H9 (cell line): ENCODE results near the gene TEX51. TPM values are rescaled to one million over a fixed set of nuclear protein-coding genes. Genes with fewer than 3 reads are reported as not detected.
A peak's percentile ranks its signal among the peaks of the same experiment; 100 is the strongest.

ENCODE experiments used
- DNase-seq: peaks from one replicate; pipeline ENCODE4 v3.0.0-alpha.2; 2017
- H2AFZ ChIP-seq: one replicate; pipeline ENCODE4 v1.6.1; 2013; ENCODE audit warnings: mild to moderate bottlenecking, low read length, control low read depth, moderate library complexity
- H2AK5ac ChIP-seq: 2 replicates; pipeline ENCODE4 v1.6.1; 2013; ENCODE audit warnings: low read length, control low read depth, mixed read lengths; ENCODE audit not compliant: insufficient read length
- H2BK120ac ChIP-seq: one replicate; pipeline ENCODE4 v1.6.1; 2013; ENCODE audit warnings: low read depth, mild to moderate bottlenecking, low read length, control low read depth, inconsistent platforms; ENCODE audit not compliant: poor library complexity, severe bottlenecking
- H2BK12ac ChIP-seq: 2 replicates; pipeline ENCODE4 v1.6.1; 2013; ENCODE audit warnings: low read length, control low read depth, mixed read lengths, low read depth; ENCODE audit not compliant: insufficient read length
- H2BK15ac ChIP-seq: 2 replicates; pipeline ENCODE4 v1.6.1; 2013; ENCODE audit warnings: low read depth, low read length, control low read depth
- H2BK20ac ChIP-seq: one replicate; pipeline ENCODE4 v1.6.1; 2013; ENCODE audit warnings: low read depth, mild to moderate bottlenecking, low read length, control low read depth, inconsistent platforms; ENCODE audit not compliant: poor library complexity, severe bottlenecking
- H2BK5ac ChIP-seq: 2 replicates; pipeline ENCODE4 v1.6.1; 2013; ENCODE audit warnings: low read length, control low read depth, mixed read lengths; ENCODE audit not compliant: insufficient read length
- H3K14ac ChIP-seq: 2 replicates; pipeline ENCODE4 v1.6.1; 2013; ENCODE audit warnings: low read length, control low read depth; ENCODE audit not compliant: insufficient read depth
- H3K18ac ChIP-seq: 2 replicates; pipeline ENCODE4 v1.6.1; 2013; ENCODE audit warnings: low read depth, mild to moderate bottlenecking, mixed read lengths, low read length, control low read depth; ENCODE audit not compliant: insufficient read length
- H3K23ac ChIP-seq: 2 replicates; pipeline ENCODE4 v1.6.1; 2013; ENCODE audit warnings: low read length, control low read depth, mixed read lengths, low read depth; ENCODE audit not compliant: insufficient read length
- H3K23me2 ChIP-seq: 2 replicates; pipeline ENCODE4 v1.6.1; 2013; ENCODE audit warnings: low read depth, mild to moderate bottlenecking, mixed read lengths, low read length, control low read depth; ENCODE audit not compliant: insufficient read length, poor library complexity, severe bottlenecking
- H3K27ac ChIP-seq: 2 replicates; pipeline ENCODE4 v1.5.1; 2013; ENCODE audit warnings: low read length, control low read depth, mixed read lengths, low read depth; ENCODE audit not compliant: insufficient read length
- H3K27me3 ChIP-seq: 2 replicates; pipeline ENCODE4 v1.6.1; 2013; ENCODE audit warnings: low read length, control low read depth, inconsistent platforms; ENCODE audit not compliant: insufficient read depth
- H3K4ac ChIP-seq: 2 replicates; pipeline ENCODE4 v1.6.1; 2013; ENCODE audit warnings: low read depth, mild to moderate bottlenecking, control low read depth, inconsistent platforms, low read length, moderate library complexity
- H3K4me1 ChIP-seq: 2 replicates; pipeline ENCODE4 v1.6.1; 2013; ENCODE audit warnings: low read length, control low read depth, inconsistent platforms; ENCODE audit not compliant: insufficient read depth
- H3K4me2 ChIP-seq: 2 replicates; pipeline ENCODE4 v1.6.1; 2013; ENCODE audit warnings: low read length, control low read depth, mixed read lengths; ENCODE audit not compliant: insufficient read length, insufficient read depth
- H3K56ac ChIP-seq: 2 replicates; pipeline ENCODE4 v1.6.1; 2013; ENCODE audit warnings: low read depth, mild to moderate bottlenecking, mixed read lengths, low read length, control low read depth; ENCODE audit not compliant: insufficient read length
- H3K79me1 ChIP-seq: 2 replicates; pipeline ENCODE4 v1.6.1; 2013; ENCODE audit warnings: low read depth, mild to moderate bottlenecking, moderate library complexity, low read length, control low read depth, inconsistent platforms; ENCODE audit not compliant: insufficient read depth, poor library complexity, severe bottlenecking
- H3K79me2 ChIP-seq: 2 replicates; pipeline ENCODE4 v1.6.1; 2013; ENCODE audit warnings: low read length, control low read depth, inconsistent platforms; ENCODE audit not compliant: insufficient read depth
- H3K9ac ChIP-seq: 2 replicates; pipeline ENCODE4 v1.6.1; 2013; ENCODE audit warnings: low read length, control low read depth, mixed read lengths; ENCODE audit not compliant: insufficient read length; ENCODE audit errors: extremely low read depth
- H3K9me3 ChIP-seq: one replicate; pipeline ENCODE4 v1.6.1; 2013; ENCODE audit warnings: low read depth, low read length, inconsistent platforms; ENCODE audit not compliant: control insufficient read depth
- H3T11ph ChIP-seq: one replicate; pipeline ENCODE4 v1.6.1; 2013; ENCODE audit warnings: mild to moderate bottlenecking, low read length, control low read depth, inconsistent platforms
- H4K20me1 ChIP-seq: one replicate; pipeline ENCODE4 v1.6.1; 2013; ENCODE audit not compliant: control insufficient read depth, insufficient read length, insufficient read depth
- H4K5ac ChIP-seq: 2 replicates; pipeline ENCODE4 v1.6.1; 2013; ENCODE audit warnings: low read depth, mild to moderate bottlenecking, mixed read lengths, low read length, control low read depth; ENCODE audit not compliant: insufficient read length
- H4K8ac ChIP-seq: replicated peaks from 2 replicates; pipeline ENCODE4 v1.6.1; 2013; ENCODE audit warnings: low read length, control low read depth, mixed read lengths, low read depth; ENCODE audit not compliant: insufficient read length
- H4K91ac ChIP-seq: 2 replicates; pipeline ENCODE4 v1.6.1; 2013; ENCODE audit warnings: low read depth, mild to moderate bottlenecking, moderate library complexity, mixed read lengths, low read length, control low read depth; ENCODE audit not compliant: insufficient read length
- H3K27ac Mint-ChIP-seq, 3 experiments: 2 replicates in 2 of 3; 3 replicates in 1 of 3; pipeline ENCODE4 v1.8.0; 2020 to 2021; ENCODE audit warnings: mixed read lengths in 3 of 3, mild to moderate bottlenecking in 1 of 3, moderate library complexity in 1 of 3
- H3K27me3 Mint-ChIP-seq: 2 replicates; pipeline ENCODE4 v1.8.0; 2021; ENCODE audit warnings: low read depth, mild to moderate bottlenecking, moderate library complexity, mixed read lengths
- H3K36me3 Mint-ChIP-seq, 3 experiments: 2 replicates in 2 of 3; 3 replicates in 1 of 3; pipeline ENCODE4 v1.8.0; 2020 to 2021; ENCODE audit warnings: low read depth in 3 of 3, mixed read lengths in 3 of 3; ENCODE audit not compliant: insufficient read depth in 1 of 3
- H3K4me1 Mint-ChIP-seq, 2 experiments: 2 replicates each; pipeline ENCODE4 v1.8.0; 2020; ENCODE audit warnings: mixed read lengths in 2 of 2
- H3K4me3 Mint-ChIP-seq, 2 experiments: 2 replicates in 1 of 2; 3 replicates in 1 of 2; pipeline ENCODE4 v1.8.0; 2020 to 2021; ENCODE audit warnings: mild to moderate bottlenecking in 2 of 2, mixed read lengths in 2 of 2, moderate library complexity in 1 of 2
- H3K9me3 Mint-ChIP-seq, 2 experiments: 2 replicates in 1 of 2; 3 replicates in 1 of 2; pipeline ENCODE4 v1.8.0; 2020; ENCODE audit warnings: mild to moderate bottlenecking in 2 of 2, mixed read lengths in 2 of 2, moderate library complexity in 1 of 2
- CTCF ChIP-seq: fragments of 200-600 bp; sonication (generic); conservative IDR thresholded peaks from 3 replicates; pipeline ENCODE4 v1.8.0; 2021; ENCODE audit warnings: antibody characterized with exemption, mild to moderate bottlenecking
- WGBS: extraction: QIAGEN DNeasy Blood & Tissue Kit; methylation state at CpG from one replicate; pipeline ENCODE4 v1.1.7; 2013; ENCODE audit warnings: missing lambda C conversion rate, low lambda C conversion rate, mixed read lengths; ENCODE audit not compliant: insufficient read length; ENCODE audit errors: extremely low coverage; 5-methylcytosine and 5-hydroxymethylcytosine counted together
- total RNA-seq: library from RNA; stranded (reverse); gene quantifications from 2 replicates; pipeline ENCODE4 v1.2.1, GENCODE V29; 2021

Gene TEX51
- total RNA-seq, 1 experiment from 2014 or later, result not detected

GRCh38 chr2:126906781-126907180 is 8.1 kb downstream of the TEX51 start:
- H3K14ac ChIP-seq, result no peak overlapping the region; the same call in 1 of the 2 replicates
- Mint-ChIP-seq H3K4me1 (peaks cover 5 to 10% of the 10 kb centered on the region in 2 experiments; a peak in 3 of 4 replicates), H3K36me3 (peaks cover 0 to 9% (median 6%) of the 10 kb centered on the region in 3 experiments; a peak in 2 of 7 replicates), H3K27ac (no peak overlapping the region), H3K27me3 (peaks cover 25% of the 10 kb centered on the region), H3K9me3 (peaks cover 17 to 22% of the 10 kb centered on the region in 2 experiments), H3K4me3 (no peak overlapping the region)
- H3K4me2 ChIP-seq, result no peak overlapping the region
- H2BK5ac ChIP-seq, result no peak overlapping the region
- no peak overlapping the region for H3K18ac ChIP-seq
- no peak overlapping the region for H3K4ac ChIP-seq
- no peak overlapping the region for H4K91ac ChIP-seq
- no peaks in the 10 kb centered on the region for H3K79me2 ChIP-seq
- no CpG with 5 or more reads among the region's 6 CpGs for WGBS
- H4K8ac ChIP-seq, result no peak overlapping the region
- H4K20me1 ChIP-seq, result no peaks in the 10 kb centered on the region
- no peaks in the 10 kb centered on the region for H3K27me3 ChIP-seq
- no peaks in the 10 kb centered on the region for H3K23me2 ChIP-seq
- no peak overlapping the region for H2BK20ac ChIP-seq
- H2BK120ac ChIP-seq, result no peak overlapping the region
- H4K5ac ChIP-seq, result no peak overlapping the region
- TF ChIP-seq CTCF, result no peak
- no peak overlapping the region for H2BK12ac ChIP-seq
- H2AFZ ChIP-seq, result no peak overlapping the region
- no peak overlapping the region for H3K27ac ChIP-seq
- no peak overlapping the region for H3K56ac ChIP-seq
- no peak overlapping the region for H3T11ph ChIP-seq
- H3K9me3 ChIP-seq, result no peaks in the 10 kb centered on the region
- no peaks in the 10 kb centered on the region for H3K4me1 ChIP-seq
- H3K23ac ChIP-seq, result no peak overlapping the region
- H2AK5ac ChIP-seq, result no peak overlapping the region
- H2BK15ac ChIP-seq, result no peak overlapping the region
- DNase-seq, result peak; percentile 16
- no peak overlapping the region for H3K9ac ChIP-seq
- H3K79me1 ChIP-seq, result no peaks in the 10 kb centered on the region
